GM12865 (cell line): ENCODE results near the gene LRRK2.
A peak's percentile ranks its signal among the peaks of the same experiment; 100 is the strongest.

Experiments used
- DNase-seq: peaks from one replicate; pipeline ENCODE4 v3.0.0; 2010; ENCODE audit warnings: low read depth
- H3K4me3 ChIP-seq: 2 replicates; pipeline ENCODE4 v1.5.1; 2011; ENCODE audit warnings: mild to moderate bottlenecking, low read depth, low read length, control low read depth
- CTCF ChIP-seq: IDR thresholded peaks from 2 replicates; pipeline ENCODE4 v1.5.1; 2011; ENCODE audit warnings: low read length, control low read depth, low read depth, inconsistent platforms; ENCODE audit not compliant: insufficient read depth; ENCODE audit errors: missing control alignments

The LRRK2 gene

GRCh38 chr12:40184493-40185302, 40.1 kb upstream of the LRRK2 start:
- no peak for TF ChIP-seq CTCF
- no peak for DNase-seq
- no peak overlapping the region for H3K4me3 ChIP-seq

DNA sequence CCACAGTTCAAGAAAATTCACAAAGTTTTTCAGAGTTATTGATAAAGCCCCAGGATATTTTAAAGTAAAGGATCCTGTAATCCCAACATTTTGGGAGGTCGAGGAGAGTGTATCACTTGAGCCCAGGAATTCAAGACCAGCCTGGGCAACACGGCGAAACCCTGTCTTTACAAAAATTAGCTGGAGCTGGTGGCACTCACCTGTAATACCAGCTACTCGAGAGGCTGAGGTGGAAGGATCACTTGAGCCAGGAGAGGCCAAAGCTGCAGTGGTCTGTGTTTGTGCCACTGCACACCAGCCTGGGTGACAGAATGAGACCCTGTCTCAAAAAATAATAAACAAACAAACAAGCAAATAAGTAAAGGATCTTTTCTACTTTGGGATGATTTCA, 39.5 kb upstream of the LRRK2 start:
- no peak for TF ChIP-seq CTCF
- H3K4me3 ChIP-seq, result no peak overlapping the region
- DNase-seq, result no peak

GRCh38 chr12:40188558-40189320, 36.1 kb upstream of the LRRK2 start:
- no peak for TF ChIP-seq CTCF
- DNase-seq, result no peak
- H3K4me3 ChIP-seq, result no peak overlapping the region

DNA sequence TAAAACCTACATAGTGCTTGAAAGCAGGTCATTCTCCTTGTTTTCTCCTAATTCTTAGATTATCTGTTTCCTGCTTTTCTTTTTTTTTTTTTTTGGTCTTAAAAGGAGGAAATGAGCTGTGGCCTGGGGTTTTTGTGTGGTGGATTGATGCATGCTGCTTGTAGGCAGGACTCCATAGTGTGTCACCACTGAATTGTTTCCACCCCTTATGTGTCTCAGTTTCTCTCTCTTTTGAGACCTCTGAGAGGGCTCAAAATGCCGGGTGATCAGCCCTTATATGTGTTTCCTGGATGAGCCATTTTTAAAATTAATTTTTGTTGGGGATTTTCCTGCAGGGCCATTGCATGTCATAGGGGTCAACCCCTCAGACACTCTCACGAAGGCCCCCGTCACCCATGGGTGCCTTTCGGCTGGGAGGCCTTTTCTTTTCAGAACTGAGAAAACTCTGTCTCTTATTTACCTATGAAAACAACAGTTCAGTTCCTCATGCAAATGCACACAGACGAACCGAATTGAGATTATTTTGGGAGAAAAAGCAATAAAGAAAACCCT, 32.0 kb upstream of the LRRK2 start:
- DNase-seq, result peak; percentile 90
- peak overlapping the region; percentile 6 for H3K4me3 ChIP-seq
- TF ChIP-seq CTCF, result no peak

GRCh38 chr12:40194846-40195245, 30.0 kb upstream of the LRRK2 start:
- TF ChIP-seq CTCF, result no peak
- H3K4me3 ChIP-seq, result no peak overlapping the region
- no peak for DNase-seq

GRCh38 chr12:40197590-40197989, 27.2 kb upstream of the LRRK2 start:
- DNase-seq, result no peak
- no peak overlapping the region for H3K4me3 ChIP-seq
- no peak for TF ChIP-seq CTCF
